Measurements from ENCODE around the gene PTX3.

PTX3 gene

DNA sequence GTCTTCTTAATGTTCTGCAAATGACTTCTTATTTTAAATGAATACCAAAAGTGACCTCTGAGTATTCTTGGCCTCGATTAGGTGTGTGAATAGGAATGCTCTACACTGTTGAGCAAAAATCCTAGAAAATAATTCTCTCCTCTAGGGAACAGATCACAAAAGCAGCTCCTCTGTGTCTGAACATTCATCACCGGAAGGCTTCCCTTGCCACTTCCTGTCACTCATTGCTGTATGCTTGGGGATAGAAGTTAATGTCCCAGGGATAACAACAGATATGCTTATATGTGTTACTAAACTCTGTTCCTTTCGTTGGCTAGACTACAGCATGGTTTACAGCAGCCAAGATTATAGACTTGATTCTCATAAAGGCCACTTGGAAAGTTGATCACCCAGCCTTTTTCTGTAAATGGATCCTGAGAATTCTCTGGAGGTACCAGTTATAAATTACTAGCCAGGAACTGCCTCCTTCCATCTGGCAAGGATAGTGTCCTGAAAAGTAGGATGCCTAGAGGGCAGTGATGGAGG, 16.0 kb upstream of the PTX3 start:
- DNase-seq (ENCODE audit: low read depth in 2 of 2, low spot score in 1 of 2): no peak

- no peak for DNase-seq (ENCODE audit: low read depth in 2 of 2, low spot score in 1 of 2)
These were observed 13.3 kb upstream of the PTX3 start for GRCh38 chr3:157423337-157423736.

GRCh38 chr3:157427901-157428300, 8.7 kb upstream of the PTX3 start:
- no peak for DNase-seq (ENCODE audit: low read depth in 2 of 2, low spot score in 1 of 2)

DNA sequence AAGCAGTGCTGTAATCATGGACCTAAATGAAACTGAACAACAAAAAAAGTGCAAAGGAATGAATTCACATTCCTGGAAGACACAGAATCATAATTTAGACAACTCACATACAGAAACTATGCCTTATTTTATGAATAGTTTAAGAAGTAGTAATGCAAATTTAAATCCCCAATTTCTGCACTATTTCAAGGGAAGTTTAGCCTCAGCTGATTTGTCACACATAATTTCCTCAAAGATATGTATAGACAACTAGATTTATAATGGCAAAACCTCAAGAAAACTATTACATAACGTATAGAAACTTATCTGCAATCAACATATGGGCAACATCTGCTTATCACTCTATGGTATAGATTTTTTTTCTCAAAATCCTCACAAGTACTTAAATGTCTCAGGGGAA, 7.8 kb upstream of the PTX3 start:
- DNase-seq (ENCODE audit: low read depth in 2 of 2, low spot score in 1 of 2): no peak

DNA sequence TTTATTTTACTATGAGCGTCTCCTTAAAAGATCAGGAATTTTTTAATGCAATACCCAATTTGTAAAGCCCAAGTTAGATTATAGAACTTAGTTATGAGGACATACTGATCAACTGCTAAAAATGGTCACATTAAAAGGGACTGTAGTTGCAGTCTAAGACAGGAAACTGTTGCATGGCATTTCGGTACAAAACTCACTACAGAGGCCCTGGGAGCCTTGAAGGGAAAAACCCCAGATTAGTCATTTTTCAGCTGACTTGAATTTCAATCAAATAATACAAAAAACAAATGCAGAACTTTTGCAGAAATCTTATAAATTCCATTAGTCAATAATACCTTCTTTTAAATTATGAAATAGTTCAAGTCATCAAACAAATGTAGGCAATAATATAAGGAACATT, 6.9 kb upstream of the PTX3 start:
- no peak for DNase-seq (ENCODE audit: low read depth in 2 of 2, low spot score in 1 of 2)

GRCh38 chr3:157438194-157438730, 1.6 kb downstream of the PTX3 start:
- DNase-seq (ENCODE audit: low read depth in 2 of 2, low spot score in 1 of 2): no peak

GRCh38 chr3:157441102-157441624, 4.5 kb downstream of the PTX3 start:
- no peak for DNase-seq (ENCODE audit: low read depth in 2 of 2, low spot score in 1 of 2)

- DNase-seq (ENCODE audit: low read depth in 2 of 2, low spot score in 1 of 2): no peak
These were observed 6.1 kb downstream of the PTX3 start for GRCh38 chr3:157442729-157443128.

- DNase-seq (ENCODE audit: low read depth in 2 of 2, low spot score in 1 of 2): no peak
These were observed 7.5 kb downstream of the PTX3 start for GRCh38 chr3:157443905-157444796.

DNA sequence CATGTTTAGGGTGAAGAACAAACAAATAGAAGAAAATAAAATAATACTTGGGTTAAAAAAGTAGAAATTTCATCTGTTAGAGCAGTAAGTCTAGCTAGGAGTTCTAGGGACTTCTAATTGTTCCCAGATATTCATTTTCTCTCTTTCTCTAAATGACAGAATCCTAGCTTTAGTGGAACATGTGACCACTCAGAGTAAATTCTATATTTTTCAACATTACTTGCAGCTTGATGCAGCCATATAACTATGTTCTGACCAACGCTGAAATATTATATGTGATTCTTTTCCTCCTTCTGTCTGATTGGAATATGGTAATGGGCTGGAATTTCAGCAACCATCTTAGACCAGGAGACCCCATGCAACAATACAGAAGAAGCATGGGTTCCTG, 8.1 kb downstream of the PTX3 start:
- DNase-seq (ENCODE audit: low read depth in 2 of 2, low spot score in 1 of 2): no peak

DNA sequence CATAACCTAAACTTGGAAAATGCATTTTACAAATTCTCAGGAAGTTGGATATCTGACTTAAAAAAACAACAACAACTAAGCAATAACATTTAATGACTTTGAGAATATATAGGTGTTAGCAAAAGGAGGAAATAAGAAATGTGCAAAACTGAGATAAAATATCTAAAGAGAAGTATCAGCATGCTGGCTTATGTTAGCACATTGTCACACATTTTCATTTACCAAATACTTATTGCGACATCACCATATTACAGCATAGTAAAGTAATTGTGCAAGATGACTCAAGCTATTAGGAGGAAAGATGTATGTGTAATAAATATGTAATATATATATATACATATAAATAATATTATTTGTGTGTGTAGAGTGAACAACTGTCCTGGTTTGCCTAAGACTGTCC, 9.2 kb downstream of the PTX3 start:
- no peak for DNase-seq (ENCODE audit: low read depth in 2 of 2, low spot score in 1 of 2)

- DNase-seq (ENCODE audit: low read depth in 2 of 2, low spot score in 1 of 2): no peak
These were observed 10.5 kb downstream of the PTX3 start for GRCh38 chr3:157447026-157447694.

GRCh38 chr3:157452097-157452496, 15.4 kb downstream of the PTX3 start:
- no peak for DNase-seq (ENCODE audit: low read depth in 2 of 2, low spot score in 1 of 2)

- DNase-seq (ENCODE audit: low read depth in 2 of 2, low spot score in 1 of 2): no peak
These were observed 17.2 kb downstream of the PTX3 start for GRCh38 chr3:157453824-157454223.

DNA sequence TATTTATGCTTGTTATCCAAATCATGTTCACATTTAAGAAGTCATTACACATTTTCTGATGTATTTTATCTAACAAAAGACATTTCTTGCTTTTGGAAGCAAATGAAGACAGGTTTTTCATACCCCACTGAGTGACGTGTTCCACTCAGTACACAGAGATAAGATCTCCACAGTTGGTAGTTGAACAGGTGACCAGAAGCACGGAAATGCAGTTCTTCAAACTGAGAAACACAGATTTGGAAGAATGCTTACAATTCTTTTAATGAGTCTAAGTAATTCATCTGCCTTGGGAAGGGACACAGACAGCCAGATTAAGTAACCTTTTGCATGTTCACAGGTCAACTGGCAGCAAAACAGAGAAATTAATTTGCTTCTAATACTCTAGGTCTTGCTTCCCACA, 23.1 kb downstream of the PTX3 start:
- DNase-seq (ENCODE audit: low read depth in 2 of 2, low spot score in 1 of 2): no peak

DNA sequence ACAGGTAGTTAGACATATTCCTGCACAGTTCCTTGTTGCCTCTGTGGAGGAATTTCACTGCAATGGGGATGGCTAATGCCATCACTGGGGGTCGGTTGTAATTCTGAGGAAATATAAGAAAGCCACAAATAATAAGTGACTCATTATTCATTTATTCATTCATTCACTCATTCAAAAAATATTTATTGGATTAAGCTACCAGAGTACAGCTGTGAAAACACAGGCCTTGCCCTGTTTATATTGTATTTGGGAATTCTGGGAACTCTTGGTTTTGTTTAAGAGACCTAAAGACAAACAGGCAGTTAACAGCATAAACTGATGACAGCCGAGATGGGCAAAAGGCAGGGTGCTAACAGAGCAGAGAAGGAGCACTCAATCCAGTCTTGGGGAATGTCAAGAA, 23.6 kb downstream of the PTX3 start:
- no peak for DNase-seq (ENCODE audit: low read depth in 2 of 2, low spot score in 1 of 2)

DNA sequence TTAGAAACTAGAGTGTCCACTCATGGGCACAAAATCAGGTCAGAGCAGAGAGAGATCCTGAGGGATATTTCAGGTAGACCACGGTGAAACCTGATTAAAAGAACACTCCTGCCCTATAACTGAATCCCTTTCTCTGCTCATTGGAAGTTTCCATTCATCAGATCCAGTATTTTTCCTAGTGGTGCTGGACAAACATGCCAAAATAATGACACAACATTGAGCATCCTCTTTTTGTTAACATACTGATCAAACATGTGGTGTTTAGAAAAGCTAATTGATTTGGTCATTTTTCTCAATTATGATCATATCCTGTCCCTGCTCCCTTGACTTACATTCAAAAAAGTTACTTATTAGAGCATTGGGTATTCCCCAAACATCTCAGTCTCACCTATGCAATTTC, 27.2 kb downstream of the PTX3 start:
- DNase-seq (ENCODE audit: low read depth in 2 of 2, low spot score in 1 of 2): no peak

GRCh38 chr3:157464321-157464720, 27.7 kb downstream of the PTX3 start:
- DNase-seq (ENCODE audit: low read depth in 2 of 2, low spot score in 1 of 2): no peak

GRCh38 chr3:157465741-157466140, 29.1 kb downstream of the PTX3 start:
- DNase-seq (ENCODE audit: low read depth in 2 of 2, low spot score in 1 of 2): no peak

GRCh38 chr3:157467200-157467599, 30.6 kb downstream of the PTX3 start:
- DNase-seq (ENCODE audit: low read depth in 2 of 2, low spot score in 1 of 2): no peak

DNA sequence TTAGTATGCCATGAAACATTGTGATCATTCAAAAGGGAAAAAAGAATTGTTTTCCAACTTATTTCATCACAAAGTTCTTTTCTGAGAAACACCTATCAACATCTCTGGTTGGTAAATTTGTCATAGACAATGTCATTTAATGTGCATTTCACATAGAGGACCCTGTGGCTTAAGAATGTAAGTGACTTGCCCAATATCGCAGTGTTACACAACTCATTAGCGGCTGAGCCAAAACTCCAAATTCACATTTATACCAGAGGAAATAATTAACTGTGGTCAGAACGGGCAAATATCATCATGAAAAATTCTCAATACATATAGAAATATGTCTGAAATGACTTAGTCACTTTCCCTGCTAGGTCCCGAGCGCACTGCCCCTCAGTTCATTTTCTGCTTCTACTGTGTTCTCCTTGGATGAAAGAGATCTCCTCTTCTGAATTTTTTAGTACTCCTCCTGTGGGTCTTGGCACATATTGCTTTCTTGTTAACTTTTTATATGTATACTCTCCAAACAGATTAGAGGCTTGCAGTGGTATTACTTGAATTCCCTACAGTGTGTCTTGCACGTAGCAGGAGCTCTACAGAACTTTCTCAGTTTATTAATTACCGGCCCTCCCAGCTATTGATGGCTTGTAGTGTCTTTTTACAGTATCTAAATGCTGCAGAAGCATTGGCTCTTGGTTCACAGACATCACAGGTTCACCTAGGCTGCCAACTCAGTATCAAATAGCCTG, 33.1 kb downstream of the PTX3 start:
- DNase-seq (ENCODE audit: low read depth in 2 of 2, low spot score in 1 of 2): no peak
